ENCODE measurements around the gene GRAMD4.

The GRAMD4 gene

GRCh38 chr22:46598737-46599424, 21.3 kb upstream of the GRAMD4 start:
- DNase-seq, result no peak

GRCh38 chr22:46600273-46600796, 19.9 kb upstream of the GRAMD4 start:
- DNase-seq, result no peak

GRCh38 chr22:46602025-46602424, 18.2 kb upstream of the GRAMD4 start:
- no peak for DNase-seq

- no peak for DNase-seq
These were observed 15.9 kb upstream of the GRAMD4 start for GRCh38 chr22:46604306-46604690.

- DNase-seq, result no peak
These were observed 15.1 kb upstream of the GRAMD4 start for GRCh38 chr22:46605117-46605516.

GRCh38 chr22:46606886-46607285, 13.3 kb upstream of the GRAMD4 start:
- DNase-seq, result no peak

- no peak for DNase-seq
These were observed 12.6 kb upstream of the GRAMD4 start for GRCh38 chr22:46607483-46608114.

- DNase-seq, result no peak
These were observed 11.0 kb upstream of the GRAMD4 start for GRCh38 chr22:46609175-46609690.

GRCh38 chr22:46609724-46610201, 10.4 kb upstream of the GRAMD4 start:
- no peak for DNase-seq

GRCh38 chr22:46610356-46610755, 9.8 kb upstream of the GRAMD4 start:
- no peak for DNase-seq

GRCh38 chr22:46611189-46611588, 9.0 kb upstream of the GRAMD4 start:
- no peak for DNase-seq

- DNase-seq, result no peak
These were observed 7.8 kb upstream of the GRAMD4 start for GRCh38 chr22:46612341-46612903.

- DNase-seq, result no peak
These were observed 7.1 kb upstream of the GRAMD4 start for GRCh38 chr22:46612904-46613605.

GRCh38 chr22:46613606-46614021, 6.6 kb upstream of the GRAMD4 start:
- DNase-seq, result no peak

GRCh38 chr22:46614025-46614931, 5.9 kb upstream of the GRAMD4 start:
- no peak for DNase-seq

- DNase-seq, result no peak
These were observed 2.8 kb upstream of the GRAMD4 start for GRCh38 chr22:46617207-46617985.

- no peak for DNase-seq
These were observed 2.1 kb upstream of the GRAMD4 start for GRCh38 chr22:46617986-46618647.

GRCh38 chr22:46618667-46619066, 1.5 kb upstream of the GRAMD4 start:
- DNase-seq, result no peak

- no peak for DNase-seq
These were observed 851 bp upstream of the GRAMD4 start for GRCh38 chr22:46619240-46619829.

GRCh38 chr22:46620588-46621242, 529 bp downstream of the GRAMD4 start:
- DNase-seq, result no peak
